GM19452 (cell line): ENCODE data around the gene MYLK3.

ENCODE experiments used
- ATAC-seq: cut with Tn5 transposase; IDR thresholded peaks from one replicate; pipeline ENCODE4 v1.9.1; 2021; ENCODE audit not compliant: unreplicated experiment

The MYLK3 gene

DNA sequence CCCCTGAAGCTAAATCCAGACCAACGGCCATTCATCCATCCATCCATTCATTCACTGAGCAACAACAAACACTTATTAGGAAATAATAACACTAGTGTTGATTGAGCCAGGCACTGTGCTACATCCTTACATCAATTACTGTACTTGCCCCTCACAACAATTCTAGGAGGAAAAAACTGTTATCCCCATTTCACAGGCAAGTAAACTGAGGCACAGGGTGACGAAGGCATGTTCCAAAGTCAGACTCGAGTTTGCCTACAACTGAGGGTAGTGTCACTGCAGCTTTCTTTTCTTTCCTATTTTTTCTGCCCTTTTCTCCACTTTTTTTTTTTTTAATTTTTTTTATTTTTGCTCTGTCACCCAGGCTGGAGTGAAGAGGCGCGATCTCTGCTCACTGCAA, 11.2 kb upstream of the MYLK3 start:
- no peak for ATAC-seq

DNA sequence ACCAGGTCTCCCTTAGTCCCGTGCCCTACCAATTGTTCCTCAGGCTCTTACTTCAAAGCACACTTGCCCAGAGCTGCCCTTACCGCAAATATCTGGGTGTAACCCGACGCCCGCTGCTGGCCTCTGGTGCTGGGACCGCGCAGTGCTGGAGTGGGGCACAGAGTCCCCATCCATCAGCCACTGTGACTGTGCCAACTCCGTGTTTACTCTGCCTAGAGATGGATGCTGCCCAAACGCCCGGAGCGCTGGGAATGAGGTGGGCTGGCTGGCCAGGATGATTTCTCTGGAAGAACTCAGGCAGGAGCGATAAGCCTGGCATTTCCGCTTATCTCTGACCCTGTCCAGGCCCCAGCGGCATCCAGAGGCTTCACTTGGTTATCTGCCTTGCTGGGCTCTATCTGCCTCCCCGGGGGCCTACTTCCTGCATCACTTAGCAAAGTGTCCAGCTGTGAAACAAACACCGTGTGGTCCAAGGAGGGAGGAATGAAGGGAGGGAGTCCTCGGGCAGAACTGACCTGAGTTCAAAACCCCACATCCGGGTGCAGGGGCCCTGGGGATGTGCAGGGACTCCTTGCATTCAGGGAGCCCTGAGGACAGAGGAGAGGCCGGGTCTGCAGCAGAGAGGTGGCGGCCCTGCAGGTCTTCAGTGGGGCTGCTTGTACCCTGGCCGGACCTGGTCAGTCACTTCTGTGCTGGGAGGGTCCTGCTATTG, 9.4 kb upstream of the MYLK3 start:
- no peak for ATAC-seq

DNA sequence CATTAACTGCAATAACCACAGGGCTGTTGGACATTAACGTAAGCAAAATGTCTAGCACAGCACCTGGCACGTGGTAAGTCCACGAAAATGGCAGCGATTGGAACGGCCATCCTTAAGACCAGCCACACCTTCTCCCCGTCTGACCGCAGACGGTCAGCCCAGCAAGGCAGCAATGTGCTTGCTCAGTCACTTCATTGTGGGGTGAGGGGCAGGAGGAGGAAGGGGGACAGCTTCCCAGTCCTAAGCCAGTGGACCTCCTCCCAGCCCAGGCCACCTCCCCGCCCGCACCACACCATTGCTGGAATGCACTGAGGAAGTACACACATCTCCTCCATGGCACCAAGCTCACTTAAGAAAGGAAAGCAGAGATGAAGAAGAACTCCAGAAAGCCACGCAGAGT, 8.6 kb upstream of the MYLK3 start:
- no peak for ATAC-seq

DNA sequence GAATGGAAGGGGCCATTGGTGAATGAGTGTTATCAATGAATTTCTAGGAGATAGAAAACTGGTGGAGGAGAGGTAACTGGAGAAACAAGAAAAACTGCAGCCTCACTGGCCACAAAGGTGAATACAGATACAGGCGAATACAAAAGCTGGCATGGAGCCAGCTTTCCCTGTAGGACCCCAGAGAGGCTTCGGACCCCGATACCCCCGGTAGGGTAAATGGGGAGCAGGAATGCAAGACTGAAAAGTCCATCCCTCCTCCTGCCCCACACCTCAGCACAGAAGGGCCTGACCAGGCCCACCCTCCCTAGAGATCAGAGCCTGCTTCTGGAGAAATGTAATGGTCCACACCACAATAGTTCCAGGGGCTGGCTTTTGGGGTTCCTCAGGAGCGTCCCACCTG, 4.9 kb upstream of the MYLK3 start:
- ATAC-seq: no peak

DNA sequence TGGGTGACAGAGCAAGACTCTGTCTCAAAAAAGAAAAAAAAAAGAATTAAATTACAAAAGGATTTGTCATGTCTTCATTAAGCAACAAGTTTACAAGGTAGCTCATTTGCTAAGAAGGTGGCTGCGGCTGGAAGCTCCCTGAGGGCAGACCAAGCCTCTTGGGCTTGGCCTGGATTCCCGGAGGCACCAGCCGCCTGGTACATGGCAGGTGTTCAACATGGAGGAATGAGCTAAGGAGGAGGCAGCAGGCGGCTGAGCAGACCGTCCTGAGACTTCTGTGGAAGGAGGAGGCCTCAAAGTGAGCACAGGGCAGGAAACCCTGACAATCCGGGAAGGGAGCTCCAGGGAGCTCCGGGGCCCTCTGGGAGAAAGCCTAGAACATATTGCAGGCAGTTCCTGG, 3.2 kb upstream of the MYLK3 start:
- no peak for ATAC-seq

DNA sequence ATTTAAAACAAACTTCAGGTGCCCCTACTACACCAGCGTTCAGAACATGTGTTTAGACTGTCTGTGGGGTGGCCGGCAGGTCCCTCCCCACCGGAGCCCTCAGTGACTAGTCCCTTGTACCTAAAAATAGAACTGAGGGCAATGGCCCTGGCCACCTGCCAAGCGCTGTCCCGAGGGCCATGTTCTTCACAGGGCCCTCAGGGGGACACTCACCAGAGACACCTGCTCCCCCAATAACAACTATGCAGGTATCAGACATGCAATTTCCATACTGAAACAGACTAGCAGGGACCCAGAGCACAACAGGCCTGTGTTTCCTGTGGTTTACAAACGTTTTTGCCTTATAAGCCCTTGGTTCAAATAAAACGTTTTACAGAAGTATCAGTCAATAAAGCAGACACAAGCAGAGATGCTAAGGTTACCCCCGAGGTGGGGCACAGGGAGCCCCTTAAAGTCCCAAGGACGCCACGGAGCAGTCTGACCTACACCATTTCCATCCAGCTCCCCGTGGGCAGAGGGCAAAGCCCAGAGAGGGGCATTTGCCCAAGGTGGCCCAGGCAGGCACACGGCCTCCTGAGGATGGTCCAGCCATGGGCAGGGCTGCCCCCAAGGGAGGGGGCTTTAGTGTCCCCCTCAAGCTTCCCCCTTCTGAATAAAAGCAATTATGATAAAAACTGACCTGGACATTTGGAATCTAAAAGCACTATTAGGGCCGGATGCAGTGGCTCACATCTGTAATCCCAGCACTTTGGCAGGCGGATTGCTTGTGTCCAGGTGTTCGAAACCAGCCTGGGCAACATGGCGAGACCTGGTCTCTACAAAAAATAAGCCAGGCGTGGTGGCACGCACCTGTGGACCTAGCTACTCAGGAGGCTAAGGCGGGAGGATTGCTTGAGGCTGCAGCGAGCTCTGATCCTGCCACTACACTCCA, 896 bp upstream of the MYLK3 start:
- ATAC-seq: no peak

DNA sequence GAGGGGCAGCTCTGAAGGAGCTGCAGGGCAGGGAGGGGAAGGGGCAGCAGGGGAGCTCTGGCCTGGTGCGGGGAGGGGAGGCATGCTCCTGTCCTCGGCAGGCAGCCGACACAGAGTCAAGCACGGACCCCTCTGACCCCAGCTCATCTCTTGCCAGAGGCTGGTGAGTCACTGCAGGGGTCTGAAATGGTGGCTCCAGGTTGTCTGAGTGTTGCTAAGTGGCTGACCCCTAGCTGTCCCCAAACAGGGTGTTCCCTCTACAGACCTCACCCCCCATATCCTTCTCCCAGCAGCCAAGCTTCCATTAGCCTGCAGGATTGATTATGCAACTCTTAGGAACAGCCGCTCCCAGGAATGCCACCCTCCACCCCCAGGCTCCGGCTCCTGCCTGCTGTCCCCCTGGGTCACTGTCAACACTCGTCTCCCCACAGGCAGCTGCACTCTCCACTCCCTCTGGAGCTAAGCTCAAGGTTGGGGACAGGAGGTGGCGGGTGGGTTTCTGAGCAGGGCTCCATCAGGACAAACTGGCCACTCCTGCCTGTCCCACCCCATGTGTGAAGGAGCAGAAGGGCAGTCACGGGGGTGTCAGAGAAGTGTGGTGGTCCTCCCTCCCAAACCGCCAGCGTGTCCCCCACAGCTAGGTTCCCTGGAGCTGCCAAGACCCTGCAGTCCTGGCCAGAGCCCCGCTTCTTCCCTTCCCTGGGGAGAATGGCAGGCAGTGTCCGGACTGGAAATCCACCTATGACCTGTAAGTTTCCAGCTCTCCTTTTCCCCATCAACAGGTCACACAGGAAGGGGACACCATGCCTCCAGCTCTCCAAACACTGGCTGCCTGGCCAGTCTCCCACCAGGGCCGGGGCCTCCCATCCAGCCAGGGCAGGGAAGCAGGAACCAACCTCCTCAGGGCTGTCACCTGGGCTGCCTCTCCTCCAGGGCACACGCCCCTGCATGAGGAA, 1.0 kb downstream of the MYLK3 start:
- ATAC-seq: no peak

DNA sequence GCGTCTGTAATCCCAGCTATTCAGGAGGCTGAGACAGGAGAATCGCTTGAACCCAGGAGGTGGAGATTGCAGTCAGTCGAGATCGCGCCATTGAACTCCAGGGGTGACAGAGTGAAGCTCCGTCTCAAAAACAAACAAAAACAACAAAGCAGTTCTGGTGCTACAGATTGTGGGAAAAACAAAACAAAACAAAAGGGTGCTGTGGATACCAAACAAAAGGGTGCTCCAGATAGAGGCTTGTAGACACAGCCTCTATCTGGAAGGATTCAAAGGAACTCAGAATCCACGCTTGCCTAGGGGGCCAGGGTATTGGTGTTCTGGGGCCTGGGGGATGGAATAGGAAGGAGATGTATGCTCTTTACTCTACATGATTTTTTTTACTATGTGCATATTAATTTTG, 2.5 kb downstream of the MYLK3 start:
- ATAC-seq: no peak

DNA sequence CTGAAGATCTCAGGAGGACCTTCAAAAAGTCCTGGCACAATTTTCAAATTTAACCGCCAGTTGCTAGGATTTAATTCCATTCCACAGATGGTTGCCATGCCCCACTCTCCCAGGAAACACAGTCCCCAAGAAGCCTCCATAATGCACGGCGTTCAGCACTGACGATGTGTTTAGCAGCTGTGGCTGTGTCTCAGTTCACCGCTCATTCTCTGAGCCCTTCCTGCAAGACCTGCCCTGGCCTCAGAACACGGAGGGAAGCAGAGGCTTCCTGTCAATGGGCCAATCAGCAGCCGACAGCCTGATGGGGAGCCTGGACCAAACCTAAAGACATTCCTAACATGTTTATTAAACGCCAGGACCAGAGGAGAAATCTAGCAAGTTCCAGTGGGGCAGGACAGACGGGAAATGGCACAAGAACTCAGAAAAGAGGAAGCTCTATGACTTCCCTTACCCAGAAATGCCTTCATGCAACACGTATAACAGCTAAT, 4.9 kb downstream of the MYLK3 start:
- no peak for ATAC-seq

DNA sequence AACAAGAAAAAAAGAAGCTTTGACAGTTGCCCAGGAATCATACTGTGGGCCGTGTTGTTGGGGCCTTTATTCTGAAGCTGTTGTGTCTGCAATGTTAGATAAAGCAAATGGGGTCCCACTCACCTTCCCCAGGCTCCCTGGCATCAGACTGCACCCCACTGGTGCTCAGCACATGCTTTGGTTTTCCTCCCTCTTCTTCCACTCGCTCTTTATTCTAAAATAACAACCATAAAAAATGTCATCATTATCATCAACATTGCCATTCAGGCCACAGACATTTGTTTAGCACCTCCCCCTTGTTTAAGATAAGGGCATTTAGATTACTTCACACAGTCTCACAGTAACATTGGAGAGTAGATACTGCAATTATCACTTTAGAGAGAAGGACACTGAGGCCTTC, 8.2 kb downstream of the MYLK3 start:
- ATAC-seq: no peak

DNA sequence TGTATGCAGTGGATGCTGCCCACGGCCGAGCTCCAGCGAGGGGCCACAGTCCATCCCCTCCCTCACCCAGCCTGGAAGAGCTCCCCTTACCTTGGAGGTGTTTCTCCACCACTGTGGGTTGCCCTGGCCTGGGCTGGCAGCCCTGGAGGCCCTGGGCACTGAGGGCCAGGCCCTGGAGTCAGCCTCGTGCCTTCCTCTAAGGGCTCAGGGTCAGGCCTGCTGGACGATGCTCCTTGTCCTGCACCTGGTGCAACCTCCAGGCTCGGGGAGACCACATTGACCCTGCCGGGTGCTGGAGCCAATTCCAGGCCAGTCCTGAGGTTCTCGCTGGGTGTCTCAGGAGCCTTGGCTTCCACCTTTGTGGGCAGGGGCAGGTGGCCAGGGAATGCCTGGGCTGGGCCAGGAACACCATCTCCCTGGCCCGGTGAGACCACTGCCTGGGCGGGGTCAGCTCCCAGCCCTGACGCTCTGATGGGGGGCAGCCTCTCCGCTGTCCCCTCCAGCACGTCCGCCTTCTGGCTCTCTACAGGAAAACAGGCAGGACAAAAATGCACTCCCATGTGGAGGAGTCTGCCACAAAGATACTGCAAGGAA, 10.4 kb downstream of the MYLK3 start:
- no peak for ATAC-seq

DNA sequence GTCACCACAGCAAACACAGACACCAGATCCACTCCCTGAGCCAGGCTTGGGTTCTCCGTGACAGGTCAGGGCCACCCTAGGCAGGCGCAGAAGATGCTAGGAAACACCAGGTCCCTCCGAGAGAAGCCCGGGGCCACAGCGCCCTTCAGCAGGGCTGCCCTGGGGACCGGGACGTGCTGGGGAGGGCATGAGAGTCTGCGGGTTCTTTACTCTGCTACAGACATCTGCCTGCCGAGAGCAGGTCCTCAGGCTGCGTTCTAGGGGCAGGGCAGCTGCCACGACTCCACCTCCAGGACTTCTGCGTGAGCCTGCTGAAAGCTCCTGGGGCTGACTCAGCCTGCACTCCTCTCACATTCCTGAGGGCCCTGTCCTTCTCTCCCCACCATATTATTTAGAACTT, 11.4 kb downstream of the MYLK3 start:
- ATAC-seq: no peak

DNA sequence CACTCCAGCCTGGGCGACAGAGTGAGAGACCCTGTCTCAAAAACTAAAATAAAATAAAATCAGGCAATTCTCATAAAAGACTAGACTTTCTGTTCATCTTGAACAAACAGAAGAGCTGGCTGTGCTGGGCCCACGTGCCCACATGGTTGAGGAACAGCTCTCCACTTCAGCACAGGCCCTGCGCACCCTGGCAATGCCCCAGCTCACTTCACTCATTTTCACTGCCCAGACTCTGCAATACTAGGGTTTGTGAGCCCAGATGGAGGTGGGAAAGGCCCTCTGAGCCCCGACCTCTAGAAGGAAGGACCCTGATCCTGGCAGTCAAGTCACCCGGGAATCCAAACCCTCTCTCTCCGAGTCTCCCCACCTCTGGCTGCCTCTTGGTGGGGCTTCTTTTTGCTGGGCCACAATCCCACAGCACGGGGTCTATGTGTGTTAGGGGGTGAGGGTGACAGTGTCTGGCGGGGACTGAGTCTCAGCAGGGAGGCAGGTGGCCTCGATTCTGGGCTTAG, 14.8 kb downstream of the MYLK3 start:
- ATAC-seq: no peak

DNA sequence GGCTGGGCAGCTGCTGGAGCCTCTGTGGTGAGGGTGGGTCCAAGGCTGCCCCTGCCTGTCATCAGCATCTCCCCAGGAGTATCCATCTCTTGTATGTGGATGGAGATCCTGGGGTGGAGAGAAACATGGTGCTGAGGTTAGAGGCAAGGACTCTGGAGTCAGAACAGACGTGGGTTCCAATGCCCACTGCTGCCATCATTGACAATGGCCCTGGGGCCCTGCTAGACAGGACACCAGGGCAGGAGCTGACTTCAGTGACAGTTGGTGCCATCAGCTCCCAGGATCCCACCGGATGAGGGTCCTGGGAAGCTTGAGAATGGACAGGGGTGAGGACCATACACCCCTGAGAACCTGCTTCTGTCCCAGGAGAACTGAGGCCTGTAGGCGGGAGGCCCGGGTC, 15.6 kb downstream of the MYLK3 start:
- ATAC-seq: no peak

DNA sequence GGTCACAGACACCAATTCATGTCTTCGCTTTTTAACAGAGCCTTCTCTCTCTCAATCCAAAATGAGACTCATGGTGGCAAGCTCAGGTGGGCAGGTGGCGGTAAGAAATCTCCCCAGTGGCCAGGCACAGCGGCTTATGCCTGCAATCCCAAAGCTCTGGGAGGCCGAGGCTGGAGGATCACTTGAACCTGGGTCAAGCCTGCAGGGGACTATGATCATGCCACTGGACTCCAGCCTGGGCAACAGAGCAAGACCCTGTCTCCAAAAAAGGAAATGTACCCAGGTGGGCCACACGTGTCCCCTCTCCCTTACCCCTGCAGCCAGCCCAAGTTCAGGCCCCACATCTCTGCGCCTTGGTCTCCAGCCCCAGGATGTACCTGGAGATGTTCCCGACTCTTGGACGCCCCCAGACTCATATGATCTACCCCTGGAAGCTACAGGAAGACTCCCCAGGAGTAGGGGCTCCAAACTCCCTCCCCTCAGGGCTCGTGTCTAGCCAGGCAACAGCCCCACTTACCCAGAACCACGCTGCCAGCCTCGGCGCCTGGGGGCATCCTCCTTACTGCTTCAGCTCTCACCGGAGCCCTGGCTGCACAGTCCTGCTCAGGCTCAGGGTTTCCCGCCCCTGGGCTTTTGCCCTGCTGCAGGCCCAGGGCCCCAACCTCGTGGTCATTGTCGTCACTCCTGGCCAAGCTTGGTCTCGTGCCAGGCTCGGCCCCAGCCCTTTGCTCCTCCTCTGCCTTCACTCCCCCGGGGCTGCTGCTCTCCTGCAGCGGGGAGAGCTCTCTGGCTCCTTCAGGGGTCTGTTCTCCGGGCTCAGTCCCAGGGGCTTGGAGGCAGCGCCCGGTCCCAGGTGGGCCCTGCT, 16.2 kb downstream of the MYLK3 start:
- no peak for ATAC-seq

DNA sequence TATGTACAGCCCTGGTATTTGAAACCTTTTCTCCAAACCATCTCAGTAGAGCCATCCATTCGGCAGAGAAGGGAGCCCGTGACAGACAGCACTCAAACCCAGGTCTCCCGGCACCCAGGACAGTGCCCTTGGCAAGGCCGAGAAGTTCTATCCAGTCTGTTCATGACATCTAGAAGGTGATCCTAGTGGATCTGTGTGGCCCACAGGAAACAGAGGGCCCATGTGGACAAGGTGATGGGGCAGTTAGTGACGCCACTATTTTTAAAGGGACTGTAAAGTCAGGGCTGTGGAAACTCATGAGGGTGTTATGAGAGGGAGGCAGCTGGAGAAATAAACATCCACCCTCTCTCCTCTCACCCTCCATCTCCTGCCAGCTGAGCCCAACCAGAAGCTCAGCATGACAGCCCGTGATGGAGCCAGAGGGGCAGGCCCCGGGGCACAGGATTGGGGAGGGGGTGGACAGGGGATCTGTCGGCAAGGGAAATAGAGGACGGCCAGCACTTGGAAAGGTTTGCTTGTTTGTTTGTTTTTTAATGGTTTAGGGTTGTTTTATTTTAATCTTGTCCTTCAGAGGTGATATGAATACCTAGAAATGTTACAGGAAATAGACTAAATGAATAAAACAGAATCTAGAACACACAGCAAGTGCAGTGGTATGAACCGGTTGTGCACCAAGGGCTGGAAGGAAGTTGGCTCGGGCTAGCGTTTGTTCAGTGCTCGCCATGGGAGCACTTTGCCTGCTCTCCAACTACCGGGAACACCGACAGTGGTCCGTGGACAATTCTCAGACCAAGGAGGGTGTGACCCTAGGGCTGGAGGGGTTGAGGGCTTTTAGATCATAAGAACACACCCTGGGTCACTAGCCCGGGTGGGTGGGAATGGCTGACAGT, 17.1 kb downstream of the MYLK3 start:
- ATAC-seq: no peak

DNA sequence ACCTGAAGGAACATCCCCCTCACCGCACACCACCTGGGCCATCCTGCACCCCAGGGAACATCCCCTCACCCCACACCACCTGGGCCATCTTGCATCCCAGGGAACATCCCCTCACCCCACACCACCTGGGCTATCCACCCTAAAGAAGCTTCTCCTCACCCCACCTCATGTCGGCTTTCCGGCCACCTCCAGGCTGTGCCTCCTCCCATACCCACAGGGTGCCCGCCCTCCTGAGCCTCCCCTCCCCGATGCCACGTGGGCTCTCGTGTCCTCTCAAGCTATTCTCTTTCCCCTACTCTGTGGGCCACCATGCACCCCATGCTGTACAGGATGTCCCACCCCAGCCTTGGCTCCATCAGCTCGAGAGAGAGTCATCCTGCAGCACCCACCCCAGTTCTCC, 18.0 kb downstream of the MYLK3 start:
- no peak for ATAC-seq

DNA sequence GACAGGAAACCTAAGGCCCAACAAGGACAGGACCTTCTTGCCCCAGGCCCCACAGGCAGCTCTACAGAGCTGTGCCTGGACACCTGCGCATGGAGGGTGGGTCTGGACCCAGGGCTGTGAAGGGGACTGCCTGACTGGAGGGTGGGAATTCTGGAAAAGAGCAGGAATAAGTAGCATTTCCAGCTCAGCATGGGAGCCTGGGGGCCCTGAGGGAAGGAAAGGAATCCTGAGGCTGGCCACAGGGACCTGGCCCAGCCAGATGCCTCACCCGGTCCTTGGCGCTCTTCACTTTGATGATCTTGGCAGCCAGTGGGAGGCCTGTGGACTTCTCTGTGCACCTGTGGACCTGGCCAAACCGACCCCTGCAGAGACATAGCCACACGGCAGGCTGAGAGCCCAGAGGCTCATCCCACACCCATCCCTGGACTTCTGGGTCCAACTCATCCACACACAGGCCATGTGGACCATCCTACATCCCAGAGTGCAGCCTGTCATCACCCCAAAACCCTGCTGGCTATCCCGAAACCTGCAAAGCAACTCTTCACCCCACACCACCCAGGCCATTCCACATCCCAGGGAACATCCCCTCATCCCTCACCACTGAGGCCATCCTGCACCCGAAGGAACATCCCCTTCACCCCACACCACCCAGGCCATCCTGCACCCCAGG, 18.7 kb downstream of the MYLK3 start:
- ATAC-seq: no peak
